Activated CD4-positive, alpha-beta T cell treated with anti-CD3 and anti-CD28 coated beads, Interleukin-2, amount 50 U/mL, for 16 hours (primary cell): Measurements from ENCODE around the gene CACNG6.
"Not testable (repeated sequence)": the region's sequence is repeated elsewhere in the genome, so short reads cannot be mapped to it uniquely, and the experiment has no call there.

Source experiments
- DNase-seq: peaks from one replicate; pipeline ENCODE4 v3.0.0-alpha.2; 2020

The CACNG6 gene

DNA sequence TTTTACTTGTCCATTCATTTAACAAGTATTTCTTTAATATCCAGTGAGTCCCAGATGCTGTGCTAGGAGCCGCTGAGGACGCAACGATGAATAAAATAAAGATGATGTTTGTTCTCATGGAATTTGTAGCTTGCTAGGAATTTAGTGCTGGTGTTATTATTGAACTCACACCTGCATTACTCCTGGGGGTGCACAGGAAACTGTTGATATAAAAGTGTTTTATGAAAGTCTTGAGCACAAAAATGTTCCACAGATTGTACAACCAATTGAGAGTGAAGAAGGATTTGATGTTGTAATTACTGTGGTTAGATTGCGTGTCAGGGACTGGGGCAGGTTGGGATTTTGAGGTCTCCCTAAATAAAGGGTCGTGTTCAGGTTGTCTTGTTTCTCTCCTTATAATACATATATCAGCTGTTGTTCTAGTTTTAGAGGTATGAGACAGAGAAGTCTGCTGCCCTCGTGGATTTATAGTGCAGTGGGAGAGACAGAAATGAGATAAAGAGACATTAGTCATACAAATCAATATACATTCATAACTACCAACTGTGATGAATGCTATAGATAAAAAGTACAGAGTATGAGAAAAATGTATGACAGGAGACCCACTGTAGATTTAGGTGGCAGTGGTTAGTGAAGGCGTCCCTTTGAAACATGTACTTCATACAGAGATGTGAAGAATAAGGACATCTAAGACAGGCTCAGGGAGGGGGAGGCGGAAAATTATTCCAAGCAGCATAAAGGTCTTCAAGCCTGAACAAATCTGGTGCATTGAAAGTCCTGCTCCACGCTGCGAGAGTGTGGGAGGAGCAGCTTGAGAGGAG, 11.3 kb downstream of the CACNG6 start:
- no peak for DNase-seq

DNA sequence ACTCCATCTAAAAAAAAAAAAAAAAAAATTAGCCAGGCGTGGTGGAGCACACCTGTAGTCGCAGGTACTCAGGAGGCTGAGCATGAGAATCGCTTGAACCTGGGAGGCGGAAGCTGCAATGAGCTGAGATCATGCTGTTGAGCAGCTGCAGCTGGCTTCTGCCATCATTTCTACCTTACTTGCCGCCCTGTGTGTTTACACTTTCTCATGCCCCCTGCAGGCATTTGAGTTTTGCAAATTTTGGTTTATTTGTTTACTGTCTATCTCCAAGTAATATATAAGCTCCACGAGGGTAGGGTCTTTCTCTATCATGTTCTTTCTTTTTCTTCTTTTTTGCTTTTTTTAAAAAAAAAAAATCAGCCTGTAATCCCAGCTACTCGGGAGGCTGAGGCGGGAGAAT, 18.0 kb downstream of the CACNG6 start:
- DNase-seq, result no peak

DNA sequence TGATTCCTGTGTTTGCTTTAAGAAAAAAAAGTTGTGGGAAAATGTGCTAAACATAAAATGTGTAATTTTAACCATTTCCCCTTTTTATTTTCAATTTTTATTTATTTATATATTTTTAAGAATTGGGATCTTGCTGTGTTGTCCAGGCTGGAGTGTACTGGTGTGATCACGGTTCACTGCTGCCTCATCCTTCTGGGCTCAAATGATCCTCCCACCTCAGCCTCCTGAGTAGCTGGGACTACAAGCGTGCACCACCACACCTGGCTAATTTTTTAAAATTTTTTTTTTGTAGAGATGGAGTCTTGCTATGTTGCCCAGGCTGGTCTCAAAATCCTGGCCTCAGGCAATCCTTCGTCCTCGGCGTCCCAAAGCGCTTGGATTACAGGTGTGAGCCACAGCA, 19.0 kb downstream of the CACNG6 start:
- no peak for DNase-seq

DNA sequence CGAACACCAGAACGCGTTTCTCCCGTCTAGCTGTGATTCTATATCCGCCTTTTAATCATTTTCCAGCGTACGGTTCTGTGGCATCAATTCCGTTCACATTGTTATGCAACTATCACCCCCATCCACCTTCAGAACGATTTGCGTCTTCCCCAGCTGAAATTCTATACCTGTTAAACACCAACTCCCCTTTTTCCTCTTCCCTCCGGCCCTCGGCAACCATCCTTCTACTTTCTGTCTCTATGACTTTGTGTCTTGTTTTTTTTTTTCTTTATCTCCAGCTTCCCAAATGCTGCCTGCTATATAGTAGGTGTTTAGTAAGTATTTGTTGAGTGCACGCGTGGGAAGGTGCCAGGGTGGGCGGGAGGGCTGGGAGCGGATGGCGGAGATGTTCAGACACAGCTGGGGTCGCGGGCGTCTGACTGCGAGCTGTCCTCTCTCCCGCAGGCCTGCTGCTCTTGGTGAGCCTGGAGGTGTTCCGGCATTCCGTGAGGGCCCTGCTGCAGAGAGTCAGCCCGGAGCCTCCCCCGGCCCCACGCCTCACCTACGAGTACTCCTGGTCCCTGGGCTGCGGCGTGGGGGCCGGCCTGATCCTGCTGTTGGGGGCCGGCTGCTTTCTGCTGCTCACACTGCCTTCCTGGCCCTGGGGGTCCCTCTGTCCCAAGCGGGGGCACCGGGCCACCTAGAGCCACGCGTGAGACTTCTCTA, 20.2 kb downstream of the CACNG6 start:
- no peak for DNase-seq

DNA sequence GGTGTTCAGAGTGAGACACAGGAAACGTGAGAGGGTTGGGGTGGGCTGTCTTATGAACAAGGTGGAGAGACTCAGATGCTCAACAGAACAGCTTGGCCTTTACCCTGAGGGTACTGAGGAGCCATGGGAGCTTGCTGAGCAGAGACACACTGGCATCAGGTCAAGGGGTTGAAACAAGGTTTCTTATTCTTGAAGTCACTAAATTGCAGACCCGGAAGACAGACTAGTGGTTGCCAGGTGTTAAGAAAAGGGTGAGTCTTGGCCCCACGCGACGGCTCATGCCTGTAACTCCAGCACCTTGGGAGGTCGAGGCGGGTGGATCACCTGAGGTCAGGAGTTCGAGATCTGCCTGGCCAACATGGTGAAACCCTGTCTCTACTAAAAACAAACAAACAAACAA, 22.4 kb downstream of the CACNG6 start:
- DNase-seq, result no peak

DNA sequence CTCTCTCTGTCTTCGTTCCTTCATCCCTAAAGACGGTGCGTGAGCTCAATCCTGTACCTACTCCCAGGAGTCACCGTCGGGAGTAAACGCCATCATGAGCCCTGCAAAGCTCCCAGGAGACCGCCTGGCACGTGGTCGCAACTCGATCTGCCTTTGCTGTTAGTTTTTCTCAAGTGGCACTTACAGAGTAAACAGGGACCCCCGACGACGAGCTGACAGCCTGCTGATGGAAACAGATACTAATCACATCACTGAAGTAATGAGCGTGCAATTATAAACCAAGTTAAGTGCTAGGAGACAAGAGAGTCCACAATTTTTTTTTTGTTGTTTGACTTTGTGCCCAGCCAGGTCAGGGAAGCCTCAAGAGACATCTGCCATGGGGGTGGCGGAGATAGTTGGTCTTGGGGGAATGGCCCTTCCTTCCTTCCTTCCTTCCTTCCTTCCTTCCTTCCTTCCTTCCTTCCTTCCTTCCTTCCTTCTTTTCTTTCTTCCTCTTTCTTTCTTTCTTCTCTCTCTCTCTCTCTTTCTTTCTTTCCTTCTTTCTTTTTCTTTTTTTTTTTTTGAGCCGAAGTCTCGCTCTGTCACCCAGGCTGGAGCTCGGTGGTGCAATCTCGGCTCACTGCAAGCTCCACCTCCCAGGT, 23.6 kb downstream of the CACNG6 start:
- no peak for DNase-seq

DNA sequence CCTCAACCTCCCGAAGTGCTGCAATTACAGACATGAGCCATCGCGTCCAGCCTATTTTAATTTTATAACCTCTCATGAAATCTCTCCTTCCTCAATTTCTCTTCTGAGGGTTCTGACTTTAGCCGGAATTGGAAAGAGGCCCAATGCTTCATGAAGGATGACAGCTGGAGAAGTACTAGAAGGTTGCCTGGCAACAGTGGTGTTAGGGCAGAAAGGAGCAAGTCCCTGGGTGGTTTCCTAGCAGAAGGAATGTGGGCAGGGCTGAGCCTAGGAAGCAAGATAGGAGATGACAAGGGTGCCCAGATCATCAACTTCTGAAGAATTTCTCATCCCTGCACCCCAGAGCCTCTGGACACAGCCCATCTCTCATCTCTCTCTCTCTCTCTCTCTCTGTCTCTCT, 25.8 kb downstream of the CACNG6 start:
- DNase-seq, result no peak

DNA sequence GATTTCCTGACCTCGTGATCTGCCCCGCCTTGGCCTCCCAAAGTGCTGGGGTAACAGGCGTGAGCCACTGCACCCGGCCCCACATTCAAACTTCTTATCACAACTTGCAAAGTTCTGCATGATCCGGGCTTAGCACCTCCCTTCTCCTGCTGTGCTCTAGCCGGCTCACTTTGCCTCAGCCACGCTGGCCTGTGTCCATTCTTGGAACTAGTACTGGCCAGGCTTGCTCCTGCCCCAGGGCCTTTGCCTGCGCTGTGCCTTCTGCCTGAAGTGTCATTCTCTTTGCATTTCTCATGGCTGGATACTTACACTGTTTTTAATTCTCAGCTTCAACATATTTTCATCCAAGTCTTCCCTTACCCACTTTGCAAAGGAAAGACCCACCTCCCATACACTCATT, 29.9 kb downstream of the CACNG6 start:
- DNase-seq, result no peak

DNA sequence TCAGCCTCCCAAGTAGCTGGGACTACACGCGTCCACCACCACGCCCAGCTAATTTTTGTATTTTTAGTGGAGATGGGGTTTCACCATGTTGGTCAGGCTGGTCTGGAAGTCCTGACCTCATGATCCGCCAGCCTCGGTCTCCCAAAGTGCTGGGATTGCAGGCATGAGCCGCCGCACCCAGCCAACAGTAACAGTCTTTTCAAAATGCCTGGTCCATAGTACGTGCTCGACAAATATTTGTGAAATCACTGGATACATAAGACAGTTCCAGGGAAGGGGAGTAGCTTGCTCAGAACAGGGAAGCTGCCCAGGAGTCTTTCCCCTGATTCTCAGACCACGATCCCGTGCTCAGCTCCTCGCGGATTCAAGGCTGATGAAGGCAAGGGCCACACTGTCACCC, 30.5 kb downstream of the CACNG6 start:
- no peak for DNase-seq

DNA sequence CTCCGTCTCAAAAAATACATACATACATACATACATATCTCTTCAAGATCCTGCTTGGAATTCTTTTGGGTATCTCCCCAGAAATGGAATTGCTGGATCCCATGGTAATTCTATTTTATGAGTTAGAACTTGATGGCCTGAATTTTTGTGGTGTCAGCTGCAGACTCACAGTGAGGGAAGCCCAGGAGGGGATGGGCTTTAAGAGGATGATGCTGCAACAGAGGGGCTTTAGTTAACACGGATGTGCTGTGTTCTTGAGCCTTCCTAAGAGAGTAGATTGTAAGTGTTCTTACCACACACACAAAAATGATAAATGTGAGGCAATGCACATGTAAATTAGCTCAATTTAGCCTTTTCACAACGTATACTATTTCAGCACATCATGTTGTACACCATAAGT, 31.8 kb downstream of the CACNG6 start:
- no peak for DNase-seq

DNA sequence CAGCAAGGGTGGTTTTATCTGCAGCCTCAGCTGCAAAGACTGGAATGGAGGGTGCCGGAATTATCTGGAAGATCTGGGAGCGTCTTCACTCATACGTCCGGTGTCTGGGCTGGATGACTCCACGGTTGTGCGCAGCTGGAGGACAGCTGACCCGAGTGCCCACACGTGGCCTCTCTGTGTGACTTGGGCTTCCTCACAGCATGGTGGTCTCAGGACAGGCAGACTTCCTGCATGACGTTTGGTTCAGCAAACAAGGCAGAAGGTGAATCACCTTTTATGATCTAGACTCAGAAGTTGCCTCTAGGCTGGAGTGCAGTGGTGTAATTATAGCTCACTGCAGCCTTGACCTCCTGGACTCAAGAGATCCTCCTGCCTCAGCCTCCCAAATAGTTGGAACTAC, 33.2 kb downstream of the CACNG6 start:
- DNase-seq, result no peak

DNA sequence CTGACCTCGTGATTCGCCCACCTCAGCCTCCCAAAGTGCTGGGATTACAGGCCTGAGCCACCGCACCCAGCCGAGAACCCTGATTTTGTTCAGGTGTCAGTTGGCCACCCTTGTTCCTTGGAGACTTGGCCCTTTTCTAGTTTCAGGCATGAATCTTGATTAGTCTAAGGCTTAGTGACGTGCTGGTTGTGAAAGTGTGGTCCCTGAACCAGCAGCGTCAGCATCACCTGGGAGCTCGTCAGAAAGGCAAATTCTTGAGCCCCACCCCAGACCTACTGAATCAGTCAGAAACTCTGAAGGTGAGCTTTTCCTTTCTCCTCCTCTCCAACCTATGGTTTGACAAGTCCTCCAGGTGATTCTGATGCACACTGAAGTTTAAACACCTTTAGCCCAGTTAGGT, 35.2 kb downstream of the CACNG6 start:
- no peak for DNase-seq

DNA sequence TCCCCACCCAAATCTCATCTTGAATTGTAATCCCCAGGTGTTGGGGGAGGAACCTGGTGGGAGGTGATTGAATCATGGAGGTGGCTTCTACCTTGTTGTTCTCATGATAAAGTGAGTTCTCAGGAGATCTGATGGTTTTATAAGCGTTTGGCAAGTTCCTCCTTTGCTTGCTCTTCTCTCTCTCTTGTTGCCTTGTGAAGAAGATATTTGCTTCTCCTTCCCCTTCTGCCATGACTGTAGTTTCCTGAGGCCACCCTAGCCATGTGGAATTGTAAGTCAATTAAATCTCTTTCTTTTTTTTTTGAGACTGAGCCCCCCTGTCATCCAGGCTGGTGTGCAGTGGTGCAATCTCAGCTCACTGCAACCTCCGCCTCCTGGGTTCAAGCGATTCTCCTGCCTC, 37.9 kb downstream of the CACNG6 start:
- no peak for DNase-seq

DNA sequence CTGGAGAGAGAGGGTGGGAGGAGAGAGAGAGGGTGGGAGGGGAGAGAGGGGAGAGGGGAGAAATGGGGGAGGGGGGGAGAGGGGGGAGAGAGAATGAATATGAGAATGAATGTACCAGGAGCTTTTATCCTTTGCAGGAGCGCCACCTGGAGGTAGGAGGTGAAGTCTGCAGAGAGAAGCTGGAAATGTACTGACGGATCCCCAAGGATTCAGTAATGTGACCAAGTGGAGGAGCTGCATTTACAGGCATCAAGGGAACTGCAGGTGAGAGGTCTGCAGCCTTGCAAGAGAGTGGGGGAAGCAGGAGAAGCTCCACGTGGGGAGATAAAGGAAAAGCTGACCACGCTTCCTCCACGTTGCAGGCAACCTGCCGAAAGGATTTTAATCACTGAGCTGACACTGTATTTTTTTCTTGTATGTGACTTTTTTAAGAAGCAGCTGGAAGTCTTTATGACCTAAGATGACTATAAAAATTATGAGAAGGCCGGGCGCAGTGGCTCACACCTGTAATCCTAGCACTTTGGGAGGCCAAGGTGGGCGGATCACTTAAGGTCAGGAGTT, 38.6 kb downstream of the CACNG6 start:
- peak; percentile 60 for DNase-seq

DNA sequence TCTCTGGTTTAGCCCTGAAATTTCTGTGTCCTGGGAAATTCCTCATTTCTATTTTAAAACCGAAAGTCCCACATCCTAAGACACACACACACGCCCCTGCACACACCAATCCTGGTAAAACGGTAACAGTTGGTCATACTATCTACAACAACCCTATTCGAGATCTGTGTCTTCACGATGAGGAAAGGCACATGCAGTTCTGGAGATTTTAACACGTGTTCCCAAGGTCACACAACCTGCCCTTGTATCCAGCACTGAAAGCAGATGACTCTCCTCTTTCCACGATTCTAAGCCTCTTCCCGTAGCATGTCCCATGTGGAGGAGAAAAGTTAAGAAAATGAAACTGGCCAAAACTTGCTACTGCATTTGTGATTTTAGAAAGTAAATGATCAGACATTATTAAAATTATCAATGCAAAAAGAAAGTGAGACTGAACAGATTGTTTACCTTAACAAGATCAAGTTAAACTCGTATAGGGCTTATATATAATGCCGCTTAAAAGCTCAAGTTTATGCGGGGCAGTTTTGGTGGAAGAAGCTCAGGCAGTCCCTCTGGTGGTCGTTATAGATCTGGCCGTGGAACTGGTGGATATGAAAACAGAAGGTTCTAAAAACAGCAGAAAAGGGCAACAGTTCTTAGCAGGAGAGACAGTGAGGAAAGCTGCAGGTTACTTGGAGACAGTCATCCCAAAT, 39.6 kb downstream of the CACNG6 start:
- DNase-seq, result no peak

DNA sequence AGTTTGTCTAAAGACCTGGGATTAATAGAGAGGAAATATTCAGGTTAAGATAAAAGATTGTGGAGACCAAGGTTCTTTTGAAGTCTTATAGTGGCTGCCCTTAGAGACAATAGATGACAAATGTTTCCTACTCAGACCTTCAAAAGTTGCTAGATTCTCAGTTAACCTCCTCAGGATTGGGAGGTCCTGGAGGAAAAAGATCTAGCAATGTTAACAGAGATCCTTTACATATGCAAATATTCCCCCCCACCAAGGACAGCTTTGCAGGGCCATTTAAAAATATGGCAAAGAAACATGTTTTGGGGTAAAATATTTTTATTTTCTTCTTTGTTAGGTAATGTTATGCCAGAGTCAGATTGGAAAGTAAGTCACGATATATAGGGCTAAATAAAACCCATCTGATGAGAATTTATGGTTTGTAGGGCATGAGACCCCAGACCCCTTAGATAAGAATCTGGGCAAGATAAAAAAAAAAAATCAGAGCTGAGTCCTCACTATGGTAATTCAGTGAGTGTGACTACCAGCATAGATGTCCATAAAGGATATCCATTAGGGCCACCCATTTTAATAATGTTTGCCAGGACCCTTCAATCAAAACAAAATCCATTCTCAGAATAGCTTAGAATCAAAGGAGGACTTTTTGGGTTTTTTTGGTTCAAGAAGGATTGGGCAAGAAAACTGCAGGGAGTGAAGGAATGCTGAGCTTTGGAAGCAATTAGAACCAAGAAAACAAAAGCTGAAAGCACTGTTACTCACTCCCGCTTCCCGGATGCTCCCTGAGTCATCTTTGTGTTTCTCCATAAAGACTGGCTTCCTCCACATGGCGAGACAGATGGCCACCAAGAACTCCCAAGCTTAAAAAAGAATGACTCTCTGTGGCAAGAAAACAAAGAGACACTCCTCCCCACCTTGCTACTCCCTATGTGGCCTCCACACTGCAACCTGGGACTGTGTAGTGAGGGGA, 44.1 kb downstream of the CACNG6 start:
- no peak for DNase-seq

DNA sequence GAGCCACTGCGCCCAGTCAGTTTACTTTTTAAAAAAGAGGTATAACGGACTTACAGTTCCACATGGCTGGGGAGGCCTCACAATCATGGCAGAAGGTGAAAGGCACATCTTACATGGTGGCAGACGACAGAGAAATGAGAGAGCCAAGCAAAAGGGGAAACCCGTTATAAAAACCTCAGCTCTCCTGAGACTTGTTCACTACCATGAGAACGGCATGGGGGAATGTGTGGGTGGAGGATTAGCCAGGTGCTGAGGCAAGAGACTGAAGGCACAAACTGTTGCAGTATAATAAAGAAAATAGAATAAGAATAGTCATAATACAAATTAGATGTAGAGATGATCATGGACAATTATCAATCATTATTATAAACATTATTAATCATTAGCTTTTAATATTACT, 45.1 kb downstream of the CACNG6 start:
- DNase-seq, result not testable (repeated sequence)

DNA sequence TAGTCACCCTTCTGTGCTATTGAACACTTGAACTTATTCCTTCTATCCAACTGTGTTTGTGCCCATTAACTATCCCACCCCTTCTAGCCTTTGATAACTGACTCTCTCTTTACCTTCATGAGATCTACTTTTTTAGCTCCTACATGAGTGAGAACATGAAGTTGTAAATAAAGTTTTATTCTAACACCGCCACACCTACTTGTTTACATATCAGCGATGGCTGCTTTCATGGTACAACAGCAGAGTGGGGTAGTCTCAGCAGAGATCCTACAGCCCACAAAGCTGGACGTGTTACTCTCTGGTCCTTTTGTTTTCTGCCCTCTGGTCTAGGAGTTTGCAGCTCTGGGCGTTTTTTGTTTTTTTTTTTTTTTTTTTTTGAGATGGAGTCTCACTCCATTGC, 48.6 kb downstream of the CACNG6 start:
- DNase-seq, result no peak

DNA sequence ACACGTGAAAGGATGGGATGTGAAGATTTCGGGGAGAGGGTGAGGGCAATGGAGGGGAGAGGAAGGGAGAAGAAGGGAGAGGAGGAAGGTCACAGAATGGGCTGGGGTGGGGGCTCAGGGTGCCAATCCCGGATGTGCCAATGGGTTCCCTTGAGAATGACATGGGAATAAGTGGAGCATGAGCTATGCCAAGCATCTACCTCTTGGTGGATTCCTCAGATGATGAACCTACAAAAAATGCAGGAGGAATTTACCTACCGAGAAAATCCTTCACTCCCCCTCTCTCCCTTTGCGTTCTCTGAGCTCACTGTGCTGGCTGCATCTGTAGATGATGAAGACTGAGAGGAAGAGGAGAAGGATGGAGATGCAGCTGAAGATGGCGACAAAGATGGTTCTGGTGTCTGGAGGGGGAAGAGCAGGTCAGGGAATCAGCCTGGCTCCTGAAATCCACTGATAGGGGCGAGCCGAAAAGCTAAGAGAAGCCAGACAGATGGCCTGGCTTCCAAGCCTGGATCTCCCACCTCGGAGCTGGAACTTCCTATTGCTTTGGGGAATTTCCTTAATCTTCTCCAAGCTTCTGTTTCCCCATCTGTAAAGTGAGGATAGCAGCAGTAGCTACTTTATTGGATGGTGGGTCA, 50.7 kb downstream of the CACNG6 start:
- DNase-seq, result no peak

DNA sequence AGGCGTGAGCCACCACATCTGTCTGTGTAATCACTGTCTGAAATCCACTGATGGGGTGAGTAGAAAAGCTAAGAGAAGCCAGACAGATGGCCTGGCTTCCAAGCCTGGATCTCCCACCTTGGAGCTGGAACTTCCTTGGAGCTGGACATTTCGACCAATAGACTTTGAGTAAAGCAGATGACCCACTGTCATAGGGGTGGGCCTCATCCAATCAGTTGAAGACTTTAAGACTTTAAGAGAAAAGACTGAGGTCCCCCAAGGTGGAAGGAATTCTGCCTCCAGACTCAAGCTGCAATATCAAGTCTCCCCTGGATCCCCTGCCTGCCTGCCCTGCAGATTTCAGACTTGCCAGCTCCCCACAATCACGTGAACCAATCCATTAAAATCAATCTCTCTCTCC, 51.6 kb downstream of the CACNG6 start:
- no peak for DNase-seq

DNA sequence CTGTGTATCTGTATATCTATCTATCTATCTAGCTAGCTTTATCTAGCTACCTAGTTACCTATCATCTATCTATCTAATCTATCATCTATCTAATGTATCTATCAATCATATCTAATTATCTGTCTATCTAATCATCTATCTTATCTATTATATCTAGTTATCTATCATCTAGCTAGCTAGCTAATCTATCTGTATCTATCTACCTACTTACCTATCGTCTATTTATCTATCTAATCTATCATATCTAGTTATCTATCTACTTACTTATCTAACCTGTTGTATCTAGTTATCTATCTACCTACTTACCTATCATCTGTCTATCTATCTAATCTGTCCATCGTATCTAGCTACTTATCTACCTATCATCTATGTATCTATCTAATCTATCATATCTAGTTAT, 54.3 kb downstream of the CACNG6 start:
- no peak for DNase-seq

DNA sequence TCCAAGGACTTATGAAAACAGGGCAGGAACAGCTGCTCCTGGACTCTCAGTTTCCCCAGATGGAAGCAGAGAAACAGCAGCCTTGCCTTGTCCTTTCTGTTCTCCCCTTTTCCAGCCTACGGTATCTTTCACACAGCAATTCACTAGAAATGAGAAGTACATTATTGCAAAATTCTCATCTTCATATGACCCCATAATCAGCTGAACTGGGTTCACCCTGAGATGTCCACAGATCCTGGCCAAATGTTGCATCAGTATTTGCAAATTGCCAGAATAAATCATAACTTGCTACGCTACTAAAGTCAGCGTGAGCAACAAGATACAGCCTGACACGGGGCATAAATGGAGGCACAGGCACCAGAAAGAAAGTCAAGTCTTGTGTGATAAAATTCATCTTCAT, 56.2 kb downstream of the CACNG6 start:
- no peak for DNase-seq
